ENCODE data around the gene TPH1. TPM values are rescaled to one million over a fixed set of nuclear protein-coding genes. Genes with fewer than 3 reads are reported as not detected.

Gene TPH1
- total RNA-seq, 1 experiment from 2014 or later, result 0.07 TPM

GRCh38 chr11:18014876-18015275 is 31.2 kb downstream of the TPH1 start:
- H3K27me3 Mint-ChIP-seq (ENCODE audit: low read depth), result peaks cover 27% of the 10 kb centered on the region
- H3K4me1 Mint-ChIP-seq, result peaks cover 24% of the 10 kb centered on the region
- H3K36me3 Mint-ChIP-seq, result no peaks in the 10 kb centered on the region
- ATAC-seq (no peak), DNase-seq (ENCODE audit: low spot score) (no peak)
- no peak for TF ChIP-seq USF2 (CRISPR knock-in tag; IDR thresholded peaks at IDR 0.05)
- TF ChIP-seq FOXJ3 (CRISPR knock-in tag; IDR thresholded peaks at IDR 0.05; ENCODE audit: borderline replicate concordance), result no peak
- no peak for TF ChIP-seq RELA (CRISPR knock-in tag; IDR thresholded peaks at IDR 0.05; ENCODE audit: borderline replicate concordance)
- TF ChIP-seq ATF1 (CRISPR knock-in tag; IDR thresholded peaks at IDR 0.05), result no peak
- H3K9me3 Mint-ChIP-seq, result no peaks in the 10 kb centered on the region
- no peak overlapping the region for H3K27ac Mint-ChIP-seq
- ChIA-PET CTCF (interaction anchor here (1.0 to 3.3 kb wide), 5 partner anchors 69 to 284 kb away, joined by 3 to 14 read pairs (median 7); partner anchors contain the start of gene SAAL1), POLR2A (no interaction called here)
- no peak overlapping the region for H3K4me3 Mint-ChIP-seq

GRCh38 chr11:18013790-18014507 is 32.1 kb downstream of the TPH1 start:
- TF ChIP-seq STAT6 (CRISPR knock-in tag; conservative IDR thresholded peaks at IDR 0.05; ENCODE audit: low read depth) (no peak), GABPB1 (CRISPR knock-in tag; IDR thresholded peaks at IDR 0.05) (no peak), ZNF425 (CRISPR knock-in tag; conservative IDR thresholded peaks at IDR 0.05) (no peak), ELF4 (CRISPR knock-in tag; IDR thresholded peaks at IDR 0.05; ENCODE audit: low read depth) (no peak), SP1 (CRISPR knock-in tag; conservative IDR thresholded peaks at IDR 0.05) (no peak), JAZF1 (CRISPR knock-in tag; IDR thresholded peaks at IDR 0.05) (no peak), TCF7 (CRISPR knock-in tag; IDR thresholded peaks at IDR 0.05; ENCODE audit: low read depth) (no peak), ZNF396 (CRISPR knock-in tag; IDR thresholded peaks at IDR 0.05; ENCODE audit: borderline replicate concordance) (no peak), ESRRA (CRISPR knock-in tag; IDR thresholded peaks at IDR 0.05; ENCODE audit: borderline replicate concordance) (no peak), ZBTB21 (CRISPR knock-in tag; IDR thresholded peaks at IDR 0.05; ENCODE audit: borderline replicate concordance) (no peak), ZNF121 (CRISPR knock-in tag; IDR thresholded peaks at IDR 0.05) (no peak), E2F4 (CRISPR knock-in tag; IDR thresholded peaks at IDR 0.05; ENCODE audit: borderline replicate concordance, low read depth) (no peak), MAX (CRISPR knock-in tag; IDR thresholded peaks at IDR 0.05) (no peak), ZBTB43 (CRISPR knock-in tag; IDR thresholded peaks at IDR 0.05) (no peak), PREB (CRISPR knock-in tag; IDR thresholded peaks at IDR 0.05; ENCODE audit: borderline replicate concordance) (no peak)
- ATAC-seq (peak; percentile 13), DNase-seq (ENCODE audit: low spot score) (peak; percentile 12)
- H3K4me1 Mint-ChIP-seq, result peaks cover 27% of the 10 kb centered on the region
- no peaks in the 10 kb centered on the region for H3K9me3 Mint-ChIP-seq
- H3K27me3 Mint-ChIP-seq (ENCODE audit: low read depth), result peaks cover 27% of the 10 kb centered on the region
- no peaks in the 10 kb centered on the region for H3K36me3 Mint-ChIP-seq
- CTCF ChIA-PET, result interaction anchor here (0.6 to 3.3 kb wide), 12 partner anchors 14 to 283 kb away, joined by 3 to 14 read pairs (median 4); partner anchors contain the start of gene SAAL1
- peak overlapping the region; percentile 100 for H3K4me3 Mint-ChIP-seq
- POLR2A ChIA-PET, result interaction anchor here (0.5 to 0.8 kb wide), 3 partner anchors 14 to 216 kb away, joined by 3 to 4 read pairs (median 4); no protein-coding TSS in a partner anchor
- H3K27ac Mint-ChIP-seq, result no peak overlapping the region; the same call in 1 of the 2 replicates
